AG09319 (cell line): Measurements from ENCODE around the gene PARD3B.

Source experiments
- DNase-seq: peaks from one replicate; pipeline ENCODE4 v3.0.0-alpha.2; 2010; ENCODE audit warnings: low read depth; ENCODE audit errors: extremely low read depth
- CTCF ChIP-seq: IDR thresholded peaks from 2 replicates; pipeline ENCODE4 v1.5.1; 2011; ENCODE audit warnings: low read depth, mild to moderate bottlenecking, inconsistent platforms, low read length, moderate library complexity

The PARD3B gene

GRCh38 chr2:205590759-205591158 lies 1045.5 kb downstream of the PARD3B start:
- no peak for DNase-seq

GRCh38 chr2:205593891-205594290 lies 1048.6 kb downstream of the PARD3B start:
- DNase-seq: no peak
- TF ChIP-seq CTCF: no peak

More at GRCh38 chr2:205590759-205591158, 1045.5 kb downstream of the PARD3B start:
- no peak for TF ChIP-seq CTCF

- DNase-seq: no peak
These were observed 1051.3 kb downstream of the PARD3B start for GRCh38 chr2:205596581-205596980.

GRCh38 chr2:205605638-205606304 lies 1060.5 kb downstream of the PARD3B start:
- TF ChIP-seq CTCF: no peak
- DNase-seq: no peak

More at GRCh38 chr2:205596581-205596980, 1051.3 kb downstream of the PARD3B start:
- no peak for TF ChIP-seq CTCF

- TF ChIP-seq CTCF: no peak
- no peak for DNase-seq
These were observed 1061.9 kb downstream of the PARD3B start for GRCh38 chr2:205607146-205607545.

GRCh38 chr2:205609113-205609512 lies 1063.8 kb downstream of the PARD3B start:
- no peak for TF ChIP-seq CTCF
- DNase-seq: no peak

GRCh38 chr2:205610437-205610836 lies 1065.2 kb downstream of the PARD3B start:
- no peak for DNase-seq
- TF ChIP-seq CTCF: no peak
